Transverse colon (tissue), 4 donors: ENCODE data around the gene PTGER4.

Source experiments
- CTCF ChIP-seq, 5 experiments: fragments of 200-600 bp in 3 of 5; fragments of 450-650 bp in 2 of 5; sonication (generic) in 3 of 5; IDR thresholded peaks; 1 replicate in 2 of 5; 2 replicates in 3 of 5; pipeline ENCODE4 v1.5.1; 2016 to 2017; ENCODE audit warnings: antibody characterized with exemption in 5 of 5, inconsistent platforms in 3 of 5, mild to moderate bottlenecking in 2 of 5, moderate library complexity in 1 of 5
- EP300 ChIP-seq: sonication (generic); formaldehyde crosslinking; IDR thresholded peaks from one replicate; pipeline ENCODE4 v1.6.1; 2017; ENCODE audit warnings: antibody characterized with exemption, low read depth
- POLR2AphosphoS5 ChIP-seq, 3 donors: sonication (generic); formaldehyde crosslinking; IDR thresholded peaks; one replicate each; pipeline ENCODE4 v1.6.1; 2016; ENCODE audit warnings: antibody characterized with exemption in 3 of 3

- TF ChIP-seq CTCF (IDR thresholded peaks at IDR 0.05) (no peak), POLR2AphosphoS5 (IDR thresholded peaks at IDR 0.05) (no peak), EP300 (no peak)
Observed at GRCh38 chr5:40700116-40700782, 20.5 kb downstream of the PTGER4 start.
